HG02571 (cell line): ENCODE data around the gene CMPK1.
"Not testable (repeated sequence)": the region's sequence is repeated elsewhere in the genome, so short reads cannot be mapped to it uniquely, and the experiment has no call there.

ENCODE experiments used
- ATAC-seq: cut with Tn5 transposase; IDR thresholded peaks from one replicate; pipeline ENCODE4 v1.9.1; 2021; ENCODE audit warnings: mild to moderate bottlenecking, moderate library complexity; ENCODE audit not compliant: unreplicated experiment

CMPK1 gene

DNA sequence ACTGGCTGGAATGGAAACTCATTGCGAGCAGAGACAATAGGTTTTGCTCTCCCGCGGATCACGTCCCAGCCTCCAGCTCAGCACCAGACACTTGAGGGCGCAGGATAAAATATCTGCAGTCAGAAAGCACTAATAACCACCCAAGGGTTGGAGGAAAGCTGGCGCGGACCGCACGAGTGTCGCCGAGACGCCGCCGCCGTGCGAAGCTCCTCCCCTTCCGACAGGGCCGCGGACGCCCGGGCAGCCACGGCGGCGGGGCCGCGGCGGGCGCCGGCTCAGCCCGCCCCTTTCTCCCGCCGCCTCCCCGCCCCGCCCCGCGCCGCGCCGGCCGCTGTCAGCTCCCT, at the start of gene CMPK1:
Gene CMPK1 (plus strand): TSS at position 213 of the 344 bp plus-strand sequence. CDS start 156 bp downstream, outside the sequence.
- peak; percentile 72 for ATAC-seq

DNA sequence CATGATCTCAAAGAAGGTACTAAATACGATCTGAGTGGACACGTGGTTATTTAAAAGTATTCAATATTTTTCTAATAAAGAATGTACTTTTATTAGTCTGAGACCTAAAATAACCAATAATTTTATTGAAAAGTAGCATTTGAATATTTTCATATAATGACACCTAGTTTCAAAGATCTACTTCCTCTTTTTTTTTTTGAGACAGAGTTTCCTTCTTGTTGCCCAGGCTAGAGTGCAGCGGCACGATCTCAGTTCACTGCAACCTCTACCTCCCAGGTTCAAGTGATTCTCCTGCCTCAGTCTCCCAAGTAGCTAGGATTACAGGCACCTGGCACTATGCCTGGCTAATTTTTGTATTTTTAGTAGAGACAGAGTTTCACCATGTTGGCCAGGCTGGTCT, 45.5 kb upstream of the CMPK1 start:
- not testable (repeated sequence) for ATAC-seq

GRCh38 chr1:47294863-47295262, 38.7 kb upstream of the CMPK1 start:
- ATAC-seq = not testable (repeated sequence)

- ATAC-seq = no peak
Measured at GRCh38 chr1:47295579-47295978, 38.0 kb upstream of the CMPK1 start.

GRCh38 chr1:47298025-47298699, 35.4 kb upstream of the CMPK1 start:
- ATAC-seq = no peak

- ATAC-seq = no peak
Measured at GRCh38 chr1:47302472-47302871, 31.1 kb upstream of the CMPK1 start.

DNA sequence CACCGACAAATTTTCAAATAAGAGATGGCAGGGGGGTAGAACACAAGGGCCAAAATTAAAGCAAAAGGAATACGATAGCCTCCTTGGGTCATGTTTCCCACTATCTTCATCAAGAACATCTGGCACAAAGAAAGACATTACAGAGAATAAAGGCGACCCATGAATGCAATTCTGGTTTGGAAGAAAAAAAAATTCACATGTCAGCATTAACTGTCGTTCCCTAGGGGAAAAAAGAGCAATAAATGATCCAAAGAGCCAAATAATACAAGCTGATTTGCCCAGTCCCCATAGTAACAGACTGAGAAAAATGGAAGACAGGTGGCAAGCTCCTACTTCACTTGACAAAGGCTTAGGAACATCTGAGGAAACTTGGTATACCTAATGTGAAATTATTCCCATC, 24.2 kb upstream of the CMPK1 start:
- no peak for ATAC-seq

DNA sequence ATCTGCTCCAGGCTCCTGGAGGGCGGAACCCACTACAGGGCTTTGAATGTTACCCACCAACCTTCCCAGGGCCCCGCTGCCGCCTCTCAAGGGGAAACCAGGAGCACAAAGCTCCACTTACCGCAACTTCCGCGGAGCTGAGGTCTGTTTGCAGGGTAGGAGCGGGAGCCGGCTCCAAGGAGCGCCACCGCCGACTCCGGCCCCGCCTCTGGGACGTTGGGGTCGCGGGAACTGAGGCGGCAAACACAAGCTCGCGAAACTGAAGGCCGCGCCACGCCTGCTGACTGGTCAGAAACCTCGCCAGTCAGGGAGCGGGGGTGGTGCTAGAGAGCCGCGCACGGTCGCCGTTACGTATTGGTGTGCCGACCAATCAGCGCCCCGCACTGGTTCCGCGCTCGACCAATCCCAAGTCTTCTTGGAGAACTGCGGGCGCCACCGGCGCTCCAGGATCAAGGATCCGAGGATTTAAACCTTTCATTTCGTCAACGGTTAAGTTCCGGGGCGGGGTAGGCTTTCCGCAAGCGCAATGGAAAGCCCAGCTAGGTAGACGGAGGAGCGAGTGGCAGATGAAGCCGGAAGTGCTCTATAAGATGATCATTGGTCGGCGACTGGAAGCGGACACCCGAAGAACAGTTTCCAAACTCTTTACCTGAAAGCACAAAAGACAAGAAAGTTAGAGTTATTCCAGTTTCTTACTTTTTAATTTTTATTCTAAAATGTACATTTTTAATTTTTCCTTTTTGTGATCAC, 19.5 kb upstream of the CMPK1 start, which contains the start of gene STIL:
Gene STIL (minus strand): TSS at position 233 of the 750 bp plus-strand sequence. CDS start 3,828 bp downstream, outside the sequence.
- peak; percentile 97 for ATAC-seq

DNA sequence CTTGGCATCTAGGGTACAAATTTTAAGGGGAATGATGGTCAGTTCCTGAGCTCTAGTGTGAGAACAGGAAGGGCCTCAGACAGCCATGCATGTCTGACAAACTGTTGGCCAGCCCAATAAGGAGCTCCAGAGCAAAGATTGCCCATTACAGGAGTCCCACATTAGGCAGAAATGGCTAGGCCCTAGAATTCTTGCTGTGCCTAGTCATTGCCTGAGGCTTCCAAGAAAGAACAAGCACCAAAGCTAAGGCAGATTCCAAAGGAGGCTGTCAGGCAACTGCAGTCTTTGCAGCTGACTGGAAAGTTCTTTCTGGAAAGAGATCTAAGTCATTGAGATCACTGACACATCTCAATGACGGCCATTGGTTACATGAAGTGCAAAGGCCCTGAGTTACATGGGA, 15.7 kb upstream of the CMPK1 start:
- ATAC-seq = no peak

- not testable (repeated sequence) for ATAC-seq
Measured at GRCh38 chr1:47319968-47320367, 13.6 kb upstream of the CMPK1 start.

- ATAC-seq = no peak
Measured at GRCh38 chr1:47323599-47324031, 10.0 kb upstream of the CMPK1 start.

- ATAC-seq = no peak
Measured at GRCh38 chr1:47324682-47325081, 8.9 kb upstream of the CMPK1 start.

GRCh38 chr1:47325528-47325927, 8.1 kb upstream of the CMPK1 start:
- ATAC-seq = no peak

DNA sequence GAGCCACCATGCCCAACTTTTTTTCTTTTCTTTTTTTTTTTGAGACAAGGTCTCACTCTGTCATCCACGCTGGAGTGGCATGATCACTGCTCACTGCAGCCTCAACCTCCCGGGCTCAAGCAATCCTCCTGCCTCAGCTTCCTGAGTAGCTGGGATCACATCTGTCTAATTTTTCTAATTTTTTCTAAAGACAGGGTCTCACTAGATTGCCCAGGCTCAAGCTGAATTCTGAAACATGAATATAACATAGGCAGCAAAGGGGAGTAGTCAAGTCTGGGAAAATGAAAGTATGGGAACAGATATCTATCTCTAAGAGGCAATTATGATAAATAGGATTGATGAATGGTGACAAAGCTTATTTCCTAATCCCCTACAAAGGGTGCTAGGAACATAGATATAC, 7.3 kb upstream of the CMPK1 start:
- no peak for ATAC-seq

DNA sequence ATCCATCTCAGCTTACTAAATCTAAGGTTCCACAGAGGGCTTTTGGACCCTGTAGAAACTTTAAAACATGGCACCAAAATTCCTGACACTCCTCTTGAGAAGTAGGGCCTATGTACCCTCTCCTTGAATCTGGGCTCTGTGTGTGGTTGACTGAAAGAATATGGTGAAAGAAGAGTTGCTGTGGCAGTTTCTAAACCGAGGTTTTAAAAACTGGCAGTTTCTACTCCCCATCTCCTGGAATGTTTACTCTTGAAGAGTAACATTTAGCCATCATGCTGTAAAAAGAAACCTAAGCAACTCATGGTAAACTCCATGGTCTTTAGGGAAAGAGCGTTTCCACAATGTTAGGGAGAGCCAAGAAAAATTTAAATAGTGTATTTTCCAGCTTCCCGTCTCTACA, 4.6 kb upstream of the CMPK1 start:
- ATAC-seq = no peak

- no peak for ATAC-seq
Measured at GRCh38 chr1:47330212-47330611, 3.4 kb upstream of the CMPK1 start.

DNA sequence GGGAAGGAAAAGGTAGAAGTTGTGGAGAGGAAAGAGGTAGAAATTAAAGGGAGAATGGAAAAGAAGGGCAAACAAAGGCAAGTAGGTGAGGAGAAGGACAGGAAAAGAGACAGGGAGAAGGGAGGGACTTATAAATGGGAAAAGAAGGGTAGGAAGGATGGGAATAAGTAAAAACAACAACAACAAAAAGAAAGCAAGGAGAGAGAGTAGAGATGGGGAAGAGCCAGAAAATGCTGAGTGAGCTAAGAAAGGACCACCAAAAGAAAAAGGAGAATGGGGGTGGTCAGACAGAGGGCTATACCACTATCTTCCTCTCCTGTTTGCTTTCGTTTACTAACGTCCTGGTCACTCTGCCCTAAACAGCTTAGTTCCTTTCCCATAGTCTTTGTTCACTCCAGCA, 1.7 kb upstream of the CMPK1 start:
- ATAC-seq = no peak

- ATAC-seq = no peak
Measured at GRCh38 chr1:47332779-47333577, 612 bp upstream of the CMPK1 start.

GRCh38 chr1:47333922-47334764, 553 bp downstream of the CMPK1 start:
- peak; percentile 87 for ATAC-seq

DNA sequence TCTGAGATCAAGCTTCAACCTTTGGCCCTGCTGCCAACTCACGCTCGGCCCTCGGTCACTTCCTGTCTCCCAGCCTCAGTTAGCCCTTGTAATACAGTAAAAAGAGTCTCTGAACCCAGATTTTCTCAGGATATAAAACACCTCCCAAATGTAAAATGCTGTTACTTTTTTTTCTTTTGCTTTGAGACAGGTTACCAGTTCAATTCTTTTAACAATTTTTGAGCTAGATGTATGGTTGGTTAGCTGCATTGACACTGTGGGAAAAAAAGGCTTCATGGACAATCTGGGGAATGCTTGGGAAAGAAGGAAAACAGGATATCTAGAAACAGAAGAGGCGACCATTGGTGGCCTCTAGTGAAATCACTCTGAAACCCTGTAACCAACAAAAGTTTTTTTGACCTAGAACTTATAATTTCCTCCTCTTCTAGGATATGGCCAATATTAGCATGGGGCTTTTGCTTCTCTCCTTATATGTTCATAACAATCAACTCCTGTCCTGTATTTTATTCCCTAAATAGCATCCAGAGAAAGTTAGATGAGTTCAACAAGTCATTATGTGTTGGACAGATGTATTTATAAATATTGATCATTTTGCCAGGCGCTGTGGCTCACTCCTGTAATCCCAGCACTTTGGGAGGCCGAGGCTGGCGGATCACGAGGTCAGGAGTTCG, 1.3 kb downstream of the CMPK1 start:
- no peak for ATAC-seq
